Head of caudate nucleus (tissue), 42 donors: Measurements from ENCODE around the gene STOX1.
"Not testable (repeated sequence)": the region's sequence is repeated elsewhere in the genome, so short reads cannot be mapped to it uniquely, and the experiment has no call there.

Source experiments
- DNase-seq, 42 donors: peaks; one replicate each; pipeline versions ENCODE4 v3.0.0 to v3.0.0-alpha.2; 2020 to 2021; ENCODE audit warnings: mixed read lengths in 7 of 42
- intact Hi-C: fragments of 100-400 bp; cut with DNase I; formaldehyde crosslinking; loops from one replicate; pipeline ENCODE4 v1.15.0; 2022

The STOX1 gene, protein sequence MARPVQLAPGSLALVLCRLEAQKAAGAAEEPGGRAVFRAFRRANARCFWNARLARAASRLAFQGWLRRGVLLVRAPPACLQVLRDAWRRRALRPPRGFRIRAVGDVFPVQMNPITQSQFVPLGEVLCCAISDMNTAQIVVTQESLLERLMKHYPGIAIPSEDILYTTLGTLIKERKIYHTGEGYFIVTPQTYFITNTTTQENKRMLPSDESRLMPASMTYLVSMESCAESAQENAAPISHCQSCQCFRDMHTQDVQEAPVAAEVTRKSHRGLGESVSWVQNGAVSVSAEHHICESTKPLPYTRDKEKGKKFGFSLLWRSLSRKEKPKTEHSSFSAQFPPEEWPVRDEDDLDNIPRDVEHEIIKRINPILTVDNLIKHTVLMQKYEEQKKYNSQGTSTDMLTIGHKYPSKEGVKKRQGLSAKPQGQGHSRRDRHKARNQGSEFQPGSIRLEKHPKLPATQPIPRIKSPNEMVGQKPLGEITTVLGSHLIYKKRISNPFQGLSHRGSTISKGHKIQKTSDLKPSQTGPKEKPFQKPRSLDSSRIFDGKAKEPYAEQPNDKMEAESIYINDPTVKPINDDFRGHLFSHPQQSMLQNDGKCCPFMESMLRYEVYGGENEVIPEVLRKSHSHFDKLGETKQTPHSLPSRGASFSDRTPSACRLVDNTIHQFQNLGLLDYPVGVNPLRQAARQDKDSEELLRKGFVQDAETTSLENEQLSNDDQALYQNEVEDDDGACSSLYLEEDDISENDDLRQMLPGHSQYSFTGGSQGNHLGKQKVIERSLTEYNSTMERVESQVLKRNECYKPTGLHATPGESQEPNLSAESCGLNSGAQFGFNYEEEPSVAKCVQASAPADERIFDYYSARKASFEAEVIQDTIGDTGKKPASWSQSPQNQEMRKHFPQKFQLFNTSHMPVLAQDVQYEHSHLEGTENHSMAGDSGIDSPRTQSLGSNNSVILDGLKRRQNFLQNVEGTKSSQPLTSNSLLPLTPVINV

DNA sequence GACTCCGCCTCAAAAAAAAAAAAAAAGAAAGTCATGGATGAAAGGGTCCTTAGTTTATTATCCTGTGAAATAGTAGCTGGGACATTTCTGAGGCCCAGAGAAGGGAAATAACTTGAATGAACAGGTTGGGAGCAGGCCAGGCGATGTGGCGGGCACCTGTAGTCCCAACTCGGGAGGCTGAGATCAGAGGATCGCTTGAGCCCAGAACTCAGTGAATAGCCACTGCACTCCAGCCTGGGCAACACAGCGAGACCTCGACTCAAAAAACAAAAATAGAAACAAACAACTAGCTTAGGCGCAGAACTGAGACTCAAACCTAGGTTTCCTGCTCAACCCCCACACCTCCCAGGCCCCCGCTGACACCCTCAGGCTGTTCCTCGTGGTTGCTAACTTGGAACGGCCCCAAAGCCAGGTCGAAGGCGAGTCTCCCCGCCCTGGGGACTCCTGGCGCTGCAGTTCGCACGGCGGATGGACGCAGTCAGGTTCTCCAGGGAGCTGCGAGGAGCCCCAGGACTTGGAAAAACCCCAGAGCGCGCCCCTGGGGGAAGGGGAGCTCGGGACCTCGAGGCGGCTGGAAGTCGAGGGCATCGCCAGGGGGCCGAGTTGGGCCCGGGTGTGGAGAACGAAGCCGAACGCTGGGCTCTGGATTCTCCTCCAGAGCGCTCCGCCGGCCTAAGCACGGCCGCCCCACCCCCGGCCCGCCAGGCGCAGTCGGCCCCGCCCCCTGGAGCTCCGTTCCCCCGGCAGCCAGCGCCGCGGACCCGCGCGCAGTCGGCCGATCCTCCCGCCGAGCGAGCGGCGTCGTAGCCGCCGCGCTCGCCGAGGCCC lies at the start of gene STOX1:
Gene STOX1 (plus strand): TSS at position 768 of the 828 bp plus-strand sequence. CDS start 93 bp downstream, outside the sequence.
- intact Hi-C loops = no loop called here
- DNase-seq = peak in 41 of 42 donors; percentile 12 to 74 (median 47)

- intact Hi-C loops = no loop called here
- peak in 1 of 42 donors; percentile 1 for DNase-seq
Observed at GRCh38 chr10:68781613-68782574, 45.4 kb upstream of the STOX1 start.

- intact Hi-C loops = no loop called here
- DNase-seq = peak in 1 of 42 donors; percentile 24
Observed at GRCh38 chr10:68784476-68784875, 42.9 kb upstream of the STOX1 start.

- DNase-seq = no peak
- intact Hi-C loops = no loop called here
Observed at GRCh38 chr10:68787813-68788212, 39.5 kb upstream of the STOX1 start.

DNA sequence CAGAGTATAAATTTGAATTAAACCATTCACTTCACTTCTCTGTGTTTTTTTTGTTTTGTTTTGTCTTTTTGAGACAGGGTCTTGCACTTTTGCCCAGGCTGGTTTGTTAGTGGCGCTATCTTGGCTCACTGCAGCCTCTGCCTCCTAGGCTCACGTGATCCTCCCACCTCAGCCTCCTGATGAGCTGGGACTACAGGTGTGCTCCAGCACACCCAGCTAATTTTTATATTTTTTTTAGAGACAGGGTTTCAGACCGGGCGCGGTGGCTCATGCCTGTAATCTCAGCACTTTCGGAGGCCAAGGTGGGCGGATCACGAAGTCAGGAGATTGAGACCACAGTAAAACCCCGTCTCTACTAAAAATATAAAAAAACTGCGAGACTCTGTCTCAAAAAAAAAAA lies 36.9 kb upstream of the STOX1 start:
- intact Hi-C loops = no loop called here
- peak in 4 of 42 donors; percentile 14 to 40 (median 28) for DNase-seq

- intact Hi-C loops = no loop called here
- DNase-seq = no peak
Observed at GRCh38 chr10:68792115-68792514, 35.2 kb upstream of the STOX1 start.

- no peak for DNase-seq
- intact Hi-C loops = no loop called here
Observed at GRCh38 chr10:68795886-68796532, 31.3 kb upstream of the STOX1 start.

GRCh38 chr10:68796605-68797004 lies 30.7 kb upstream of the STOX1 start:
- DNase-seq = peak in 1 of 42 donors; percentile 19
- intact Hi-C loops = no loop called here

GRCh38 chr10:68800211-68800610 lies 27.1 kb upstream of the STOX1 start:
- no peak for DNase-seq
- intact Hi-C loops = no loop called here

DNA sequence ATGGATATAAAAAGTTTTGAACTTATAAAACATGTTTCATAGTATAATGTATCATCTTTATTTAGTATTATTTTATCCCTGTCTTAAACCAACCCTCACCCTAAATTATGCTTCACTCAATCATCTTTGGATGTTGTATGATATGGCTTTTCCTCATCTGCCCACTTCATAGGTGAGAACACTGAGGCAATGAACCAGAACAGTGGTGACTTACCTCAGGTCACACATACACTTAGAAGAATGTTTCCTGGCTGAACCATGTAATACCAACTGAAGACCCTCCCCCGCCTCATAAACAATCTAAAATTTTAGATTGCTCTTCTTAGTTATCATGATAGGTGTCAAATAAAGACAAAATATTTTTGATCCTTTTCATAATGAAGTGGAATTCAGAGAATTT lies 22.6 kb upstream of the STOX1 start:
- intact Hi-C loops = no loop called here
- DNase-seq = no peak

GRCh38 chr10:68810830-68811229 lies 16.5 kb upstream of the STOX1 start:
- intact Hi-C loops, DNase-seq: not testable (repeated sequence)

DNA sequence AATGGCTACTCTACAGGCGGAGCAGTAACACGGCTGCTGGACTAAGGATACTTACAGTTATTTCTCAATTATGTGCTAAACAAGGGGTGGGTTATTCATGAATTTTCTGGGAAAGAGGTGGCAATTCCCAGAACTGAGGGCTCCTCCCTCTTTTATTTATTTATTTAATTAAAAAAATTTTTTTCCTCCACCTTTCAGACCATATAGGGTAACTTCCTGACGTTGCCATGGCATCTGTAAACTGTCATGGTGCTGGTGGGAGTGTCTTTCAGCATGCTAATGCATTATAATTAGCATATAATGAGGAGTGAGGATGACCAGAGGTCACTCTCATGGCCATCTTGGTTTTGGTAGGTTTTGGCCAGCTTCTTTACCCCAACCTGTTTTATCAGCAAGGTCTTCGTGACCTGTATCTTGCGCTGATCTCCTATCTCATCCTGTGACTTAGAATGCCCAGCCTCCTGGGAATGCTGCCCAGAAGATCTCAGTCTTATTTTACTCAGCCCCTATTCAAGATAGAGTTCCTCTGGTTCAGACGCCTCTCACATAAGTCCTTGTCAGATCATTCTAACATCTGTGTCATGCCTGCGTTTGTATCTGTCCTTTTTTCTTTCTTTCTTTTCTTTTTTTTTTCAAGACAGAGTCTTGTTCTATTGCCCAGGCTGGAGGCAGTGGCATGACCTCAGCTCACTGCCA lies 15.9 kb upstream of the STOX1 start:
- intact Hi-C loops = no loop called here
- no peak for DNase-seq

GRCh38 chr10:68812420-68812819 lies 14.9 kb upstream of the STOX1 start:
- intact Hi-C loops = no loop called here

DNA sequence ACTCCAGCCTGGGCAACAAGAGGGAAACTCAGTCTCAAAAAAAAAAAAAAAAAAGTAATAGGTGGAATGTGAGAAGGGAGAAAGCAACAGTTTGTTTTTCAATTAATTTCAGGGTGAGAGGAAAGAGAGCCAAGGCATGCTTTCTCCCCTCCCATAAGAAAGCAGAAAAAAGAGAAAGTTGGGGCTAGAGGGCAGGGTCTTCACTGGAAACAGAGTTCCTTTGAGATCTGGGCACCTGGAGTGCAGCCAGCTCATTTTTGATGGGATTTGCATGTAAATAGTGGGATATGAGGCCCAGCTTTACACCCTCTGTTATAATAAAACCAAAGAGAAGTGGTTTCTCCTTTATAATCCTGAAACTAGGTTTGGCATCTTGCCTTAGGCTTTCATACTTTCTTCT lies 13.8 kb upstream of the STOX1 start:
- DNase-seq = peak in 20 of 42 donors; percentile 11 to 76 (median 39)
- intact Hi-C loops = no loop called here

More at GRCh38 chr10:68812420-68812819, 14.9 kb upstream of the STOX1 start:
- no peak for DNase-seq

DNA sequence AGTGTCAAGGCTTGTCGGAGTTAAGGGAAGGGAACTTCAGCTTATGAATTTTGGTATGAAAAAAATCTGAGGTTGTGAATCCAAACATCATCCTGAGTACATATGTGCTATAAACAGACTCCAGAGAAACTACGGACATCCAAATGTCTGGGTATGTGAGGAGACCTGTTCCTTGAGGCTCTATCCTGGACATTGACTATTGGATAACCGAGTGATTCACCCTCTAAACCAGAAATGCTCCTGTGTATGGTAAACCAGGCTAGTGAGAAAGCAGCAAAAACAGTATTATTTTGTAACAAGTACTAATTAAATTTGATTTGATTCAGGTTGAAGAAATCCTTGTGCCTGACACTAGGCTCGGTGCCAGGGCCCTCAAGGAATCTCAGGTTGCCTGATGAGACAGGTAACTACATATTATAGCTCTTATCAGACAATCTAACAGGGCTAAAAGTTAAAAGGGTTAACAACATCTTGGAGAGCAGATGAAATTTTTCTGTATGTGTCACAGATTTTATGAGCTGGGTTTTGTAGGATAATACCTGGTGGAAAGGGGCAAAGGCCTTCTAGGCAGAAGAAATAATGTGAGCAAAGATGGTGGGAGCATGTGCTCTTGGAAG lies 10.4 kb upstream of the STOX1 start:
- intact Hi-C loops = no loop called here
- DNase-seq = no peak

DNA sequence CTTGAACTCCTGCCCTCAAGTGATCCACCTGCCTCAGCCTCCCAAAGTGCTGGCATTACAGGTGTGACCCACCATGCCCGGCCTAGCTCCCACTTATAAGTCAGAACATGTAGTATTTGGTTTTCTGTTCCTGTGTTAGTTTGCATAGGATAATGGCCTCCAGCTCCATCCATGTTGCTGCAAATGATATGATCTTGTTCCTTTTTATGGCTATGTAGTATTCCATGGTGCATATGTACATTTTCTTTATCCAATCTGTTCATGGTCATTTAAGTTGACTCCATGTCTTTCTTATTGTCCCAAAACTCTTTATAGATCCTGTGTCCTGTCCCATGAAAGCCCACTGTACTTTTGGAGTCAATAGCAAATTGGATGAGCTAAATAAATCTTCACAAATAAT lies 7.0 kb upstream of the STOX1 start:
- DNase-seq, intact Hi-C loops: not testable (repeated sequence)
